GM21360 (cell line): ENCODE results near the gene TSC1.

Experiments
- ATAC-seq: cut with Tn5 transposase; IDR thresholded peaks from one replicate; pipeline ENCODE4 v1.9.1; 2021; ENCODE audit warnings: mild to moderate bottlenecking, moderate library complexity; ENCODE audit not compliant: unreplicated experiment

Gene TSC1

DNA sequence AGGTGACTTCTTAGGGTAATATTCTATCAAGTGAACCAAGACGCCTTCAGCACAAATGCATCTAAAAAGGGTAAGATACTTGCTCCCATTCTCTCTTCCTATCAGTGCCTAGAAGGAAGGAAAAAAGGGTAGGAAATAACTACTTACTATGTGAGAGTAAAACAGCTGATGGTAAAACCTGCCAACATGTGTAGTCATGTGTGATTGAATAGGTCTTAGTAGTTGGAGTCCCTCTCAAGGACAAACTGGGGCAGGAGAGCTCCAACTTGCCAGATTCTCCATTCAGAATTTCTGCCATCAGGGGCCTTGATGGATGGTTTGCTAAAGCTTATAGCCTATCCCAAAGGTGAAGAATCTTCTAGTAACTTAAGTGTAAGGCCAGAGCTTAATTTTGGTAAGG, 5.2 kb downstream of the TSC1 start:
- ATAC-seq: no peak

DNA sequence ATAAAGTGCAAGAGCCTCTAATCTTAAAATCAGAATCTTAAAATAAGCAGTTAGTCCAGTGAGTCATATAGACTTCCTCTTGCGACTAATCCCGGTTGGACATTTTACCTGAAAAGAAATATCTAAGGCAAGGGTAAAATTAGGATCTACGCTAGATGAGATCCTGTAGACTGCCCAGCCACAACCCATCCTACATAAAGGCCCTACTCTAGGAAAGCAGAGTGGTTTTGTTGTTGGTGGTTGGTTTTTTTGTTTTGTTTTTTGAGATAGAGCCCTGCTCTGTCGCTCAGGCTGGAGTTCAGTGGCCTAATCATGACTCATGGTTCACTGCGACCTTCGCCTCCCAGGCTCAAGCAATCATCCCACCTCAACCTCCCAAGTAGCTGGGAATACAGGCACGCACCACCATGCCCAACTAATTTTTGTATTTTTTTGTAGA, 6.9 kb downstream of the TSC1 start:
- ATAC-seq: no peak

DNA sequence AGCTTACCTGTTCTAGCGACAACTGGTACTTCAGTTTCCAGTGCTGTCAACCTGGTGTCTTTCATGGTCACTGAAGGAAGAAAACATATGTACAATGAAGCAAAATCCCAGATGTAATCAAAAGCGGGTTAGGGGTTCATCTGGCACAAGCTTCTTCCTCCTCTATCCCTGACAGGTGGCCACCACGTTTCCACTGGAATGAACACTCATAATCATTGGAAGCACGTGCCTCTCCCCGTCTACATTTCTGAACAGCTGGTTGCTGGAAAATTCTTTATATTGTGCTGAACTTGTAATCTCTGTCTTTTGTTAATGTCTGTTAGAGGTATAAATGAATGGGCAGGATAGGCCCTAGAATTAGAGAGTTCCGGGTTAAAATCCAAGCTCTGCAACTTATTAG, 9.4 kb downstream of the TSC1 start:
- no peak for ATAC-seq

DNA sequence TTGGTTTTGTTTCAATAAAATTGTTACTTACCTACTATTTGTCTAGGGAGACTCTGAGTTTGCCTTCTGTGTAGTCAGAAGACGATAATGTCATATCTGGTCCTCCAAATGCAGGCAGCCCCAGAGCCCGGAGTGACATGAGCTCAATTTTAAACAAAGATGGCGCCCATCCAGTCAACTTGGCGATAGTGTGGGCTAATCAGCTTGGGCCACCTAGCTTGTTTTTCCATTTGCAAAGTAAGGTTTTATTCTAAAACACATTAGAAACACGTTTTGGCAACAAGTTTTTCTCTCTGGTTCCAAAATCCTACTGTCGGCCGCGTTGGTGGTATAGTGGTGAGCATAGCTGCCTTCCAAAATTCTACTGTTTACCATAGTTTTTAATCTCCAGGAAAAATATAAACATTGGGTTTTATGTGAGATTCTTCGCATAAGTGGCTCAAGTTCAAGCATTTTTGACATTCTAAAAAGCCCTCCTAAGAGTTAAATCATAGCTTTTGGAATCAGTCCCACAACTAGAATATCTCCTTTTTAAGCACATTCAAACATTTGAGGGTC, 13.2 kb downstream of the TSC1 start:
- no peak for ATAC-seq

DNA sequence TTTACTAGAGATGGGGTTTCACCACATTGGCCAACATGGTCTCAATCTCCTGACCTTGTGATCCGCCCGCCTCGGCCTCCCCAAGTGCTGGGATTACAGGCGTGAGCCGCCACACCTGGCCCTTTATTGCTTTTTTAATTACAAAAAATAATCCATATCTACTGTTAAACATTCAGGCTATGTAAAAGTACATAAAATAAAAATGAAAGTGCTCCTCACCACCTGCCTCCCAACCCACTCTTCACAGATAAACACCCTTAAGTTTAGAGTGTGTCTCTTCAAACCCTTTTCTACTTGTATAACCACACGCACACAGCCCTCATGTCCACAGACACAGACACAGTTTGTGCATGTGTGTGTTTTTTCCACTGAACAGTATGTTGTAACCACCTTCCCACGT, 16.7 kb downstream of the TSC1 start:
- no peak for ATAC-seq

GRCh38 chr9:132923346-132923902, 21.0 kb downstream of the TSC1 start:
- ATAC-seq: no peak

DNA sequence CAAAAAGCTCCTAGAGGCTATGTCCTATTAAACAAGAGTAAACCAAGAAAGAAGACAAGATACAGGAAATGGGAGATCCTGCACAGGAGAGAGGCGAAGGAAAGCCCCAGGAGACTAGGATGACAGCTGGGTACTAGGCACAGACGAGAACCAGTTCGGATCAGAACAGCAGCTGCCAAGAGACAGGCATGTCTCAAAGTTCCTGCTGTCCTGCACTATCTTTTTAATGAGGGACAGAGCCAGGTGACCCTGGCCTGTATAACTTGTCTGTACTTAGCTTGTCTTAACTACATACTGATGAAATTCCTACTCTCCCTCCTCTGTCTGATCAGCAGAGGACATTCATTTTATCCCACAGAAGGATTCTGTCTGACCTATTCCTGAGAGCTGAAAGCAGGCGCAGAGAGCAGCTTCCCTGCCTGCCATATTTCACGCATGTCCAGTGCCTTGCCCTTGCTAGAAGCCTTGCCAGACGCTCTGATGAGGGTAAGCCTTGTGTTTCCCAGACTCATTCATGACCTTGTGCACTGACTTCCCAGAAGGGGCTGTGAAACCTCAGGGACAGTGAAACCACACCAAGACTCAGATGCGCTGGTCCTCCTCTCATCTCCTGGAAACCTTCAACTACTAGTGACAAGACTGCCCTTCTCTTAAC, 24.7 kb downstream of the TSC1 start:
- no peak for ATAC-seq

DNA sequence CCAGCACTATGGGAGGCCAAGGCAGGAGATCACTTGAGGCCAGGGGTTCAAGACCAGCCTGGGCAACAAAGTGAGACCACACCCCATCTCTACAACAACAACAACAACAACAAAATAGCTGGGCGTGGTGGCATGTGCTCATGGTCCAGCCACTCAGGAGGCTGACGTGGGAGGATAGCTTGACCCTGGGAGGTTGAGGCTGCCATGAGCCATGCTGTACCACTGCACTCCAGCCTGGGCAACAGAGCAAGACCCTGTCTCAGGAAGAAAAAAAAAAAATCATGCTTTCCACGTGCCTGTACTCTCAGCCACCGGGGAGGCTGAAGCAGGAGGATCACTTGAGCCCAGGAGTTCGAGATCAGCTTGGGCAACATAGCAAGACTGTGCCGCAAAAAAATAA, 29.5 kb downstream of the TSC1 start:
- no peak for ATAC-seq

DNA sequence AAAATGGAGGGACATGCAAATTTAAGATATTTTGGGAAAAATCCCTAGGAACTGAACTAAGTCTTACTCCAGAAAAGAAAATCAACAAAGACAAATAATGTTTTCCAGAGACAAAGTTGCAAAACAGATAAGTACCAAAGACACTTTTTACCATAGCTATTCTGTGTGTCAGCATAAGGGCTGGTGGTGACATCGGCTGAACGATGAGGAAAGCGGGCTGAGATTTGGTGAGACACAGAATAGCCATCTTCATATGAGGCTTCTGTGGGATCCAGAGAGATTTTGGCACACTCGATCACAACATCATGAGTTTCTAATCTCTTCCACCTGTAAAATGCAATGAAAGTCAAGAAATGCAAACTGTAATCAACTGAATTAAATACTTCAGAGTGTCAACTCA, 32.3 kb downstream of the TSC1 start:
- no peak for ATAC-seq

DNA sequence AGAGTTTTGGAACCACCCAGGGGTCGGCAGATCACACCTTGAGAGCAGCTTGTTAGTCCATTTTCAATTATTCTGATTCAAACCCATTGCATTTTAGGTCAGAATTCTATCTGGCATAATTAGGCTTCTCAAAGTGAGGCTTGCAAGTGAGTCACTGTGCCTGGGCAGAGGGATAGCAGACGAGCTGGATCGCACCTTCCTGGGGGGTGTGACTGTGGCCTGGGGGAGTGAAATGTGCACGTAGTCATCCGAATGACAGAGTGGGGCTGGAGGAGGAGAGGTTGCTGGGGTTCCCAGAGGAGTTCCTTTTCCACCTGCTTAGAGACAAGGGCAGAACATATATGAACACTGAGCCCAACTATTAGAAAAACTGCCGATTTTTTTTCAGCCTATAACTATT, 34.0 kb downstream of the TSC1 start:
- no peak for ATAC-seq

GRCh38 chr9:132909311-132909710, 35.1 kb downstream of the TSC1 start:
- no peak for ATAC-seq

DNA sequence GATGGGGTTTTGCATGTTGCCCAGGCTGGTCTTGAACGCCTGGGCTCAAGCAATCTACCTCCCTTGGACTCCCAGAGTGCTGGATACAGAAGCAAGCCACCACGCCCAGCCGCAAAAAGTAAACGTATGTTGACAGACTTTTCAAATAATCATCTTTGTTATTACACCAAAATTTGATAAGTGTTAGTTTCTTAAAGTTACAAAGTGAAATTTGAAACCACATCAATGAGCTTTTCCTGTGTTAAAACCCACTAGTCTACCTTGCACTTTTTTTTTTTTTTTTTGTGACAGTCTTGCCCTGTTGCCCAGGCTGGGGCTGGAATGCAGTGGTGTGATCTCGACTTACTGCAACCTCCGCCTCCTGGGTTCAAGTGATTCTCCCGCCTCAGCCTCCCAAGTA, 35.8 kb downstream of the TSC1 start:
- no peak for ATAC-seq

DNA sequence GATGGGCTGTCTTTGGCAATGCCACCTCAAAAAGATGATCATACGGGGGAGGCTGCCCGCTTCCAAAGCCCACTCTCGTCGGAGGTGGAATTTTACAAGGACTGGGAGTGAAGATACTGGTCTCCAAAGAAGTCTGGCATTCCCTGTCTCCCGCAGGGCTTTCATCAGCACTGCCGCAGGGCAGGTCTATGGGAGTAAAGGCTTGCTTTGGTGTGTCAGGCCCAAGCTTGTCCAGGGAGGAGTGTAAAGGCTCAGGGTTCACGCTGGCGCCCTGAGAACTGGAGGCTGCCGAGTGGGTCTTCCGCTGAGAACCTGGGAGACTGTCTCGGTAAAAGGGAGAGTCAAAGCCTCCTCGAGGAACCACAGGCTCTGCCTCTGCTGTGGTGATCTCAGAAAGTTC, 38.7 kb downstream of the TSC1 start:
- no peak for ATAC-seq

GRCh38 chr9:132903574-132904492, 40.6 kb downstream of the TSC1 start:
- ATAC-seq: no peak

DNA sequence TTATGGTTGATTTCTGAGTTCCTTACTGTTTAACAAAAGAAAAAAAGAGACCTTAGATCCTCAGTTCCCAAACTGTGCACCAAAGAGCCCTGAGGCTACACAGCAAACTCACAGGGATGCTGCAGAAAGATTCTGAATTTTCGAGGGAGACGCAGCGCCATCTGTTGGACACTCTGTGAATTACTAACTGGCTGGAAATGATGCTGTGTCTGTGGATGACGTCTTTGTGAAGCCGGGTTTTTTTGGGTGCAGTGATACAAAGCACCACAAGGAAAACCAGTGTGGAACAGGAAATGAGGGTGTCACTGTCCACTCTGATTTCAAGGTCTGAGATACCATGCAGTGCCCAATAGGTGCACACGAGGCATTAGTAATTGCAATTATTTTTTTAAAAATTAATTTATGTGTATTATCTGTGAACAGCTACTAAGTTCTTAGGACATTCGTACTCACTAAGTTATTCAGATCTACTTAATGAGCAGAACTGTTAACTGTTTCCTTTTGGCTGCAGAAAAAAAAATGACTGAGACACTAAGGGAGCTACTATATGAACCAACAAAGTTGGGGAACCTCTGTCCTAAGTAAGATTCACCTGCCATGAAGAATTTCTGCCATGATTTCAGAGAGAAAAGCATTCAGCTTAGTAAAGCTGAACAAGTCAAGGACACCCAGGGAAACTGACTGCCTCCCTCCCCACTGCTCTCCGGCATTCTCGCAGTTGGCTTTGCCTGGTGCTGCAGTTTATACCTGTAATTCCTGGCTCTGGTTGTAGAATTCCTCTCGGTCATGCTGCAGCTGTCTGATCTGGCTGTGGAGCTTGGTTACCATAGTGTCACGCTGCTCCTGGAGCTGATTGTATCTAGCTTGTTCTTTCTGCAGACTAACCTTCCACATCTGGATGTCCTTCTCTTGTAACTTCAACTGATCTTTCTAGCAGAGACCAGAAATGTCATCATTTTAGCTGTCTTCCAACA, 42.3 kb downstream of the TSC1 start:
- ATAC-seq: no peak

DNA sequence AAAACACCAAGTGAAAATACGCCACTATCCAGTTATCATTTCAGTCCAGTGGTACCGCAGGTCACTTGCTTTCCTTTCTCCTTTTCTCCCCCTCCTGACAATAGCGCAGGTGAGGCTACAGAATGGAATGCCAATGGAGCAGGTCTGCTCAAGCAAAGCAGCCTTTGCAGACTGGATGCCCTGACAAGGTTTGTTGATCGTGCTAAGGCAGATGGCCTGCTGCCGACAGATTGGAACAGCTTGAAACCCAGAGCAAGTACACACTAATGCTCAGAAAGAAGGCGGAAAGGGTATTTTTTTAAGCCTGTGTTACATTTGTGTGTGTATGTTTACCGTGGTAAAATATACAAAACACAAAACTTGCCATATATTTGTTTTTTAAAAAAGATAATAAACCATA, 46.4 kb downstream of the TSC1 start:
- ATAC-seq: no peak

- no peak for ATAC-seq
These were observed 47.5 kb downstream of the TSC1 start for GRCh38 chr9:132896906-132897305.

GRCh38 chr9:132896264-132896663, 48.2 kb downstream of the TSC1 start:
- ATAC-seq: no peak

DNA sequence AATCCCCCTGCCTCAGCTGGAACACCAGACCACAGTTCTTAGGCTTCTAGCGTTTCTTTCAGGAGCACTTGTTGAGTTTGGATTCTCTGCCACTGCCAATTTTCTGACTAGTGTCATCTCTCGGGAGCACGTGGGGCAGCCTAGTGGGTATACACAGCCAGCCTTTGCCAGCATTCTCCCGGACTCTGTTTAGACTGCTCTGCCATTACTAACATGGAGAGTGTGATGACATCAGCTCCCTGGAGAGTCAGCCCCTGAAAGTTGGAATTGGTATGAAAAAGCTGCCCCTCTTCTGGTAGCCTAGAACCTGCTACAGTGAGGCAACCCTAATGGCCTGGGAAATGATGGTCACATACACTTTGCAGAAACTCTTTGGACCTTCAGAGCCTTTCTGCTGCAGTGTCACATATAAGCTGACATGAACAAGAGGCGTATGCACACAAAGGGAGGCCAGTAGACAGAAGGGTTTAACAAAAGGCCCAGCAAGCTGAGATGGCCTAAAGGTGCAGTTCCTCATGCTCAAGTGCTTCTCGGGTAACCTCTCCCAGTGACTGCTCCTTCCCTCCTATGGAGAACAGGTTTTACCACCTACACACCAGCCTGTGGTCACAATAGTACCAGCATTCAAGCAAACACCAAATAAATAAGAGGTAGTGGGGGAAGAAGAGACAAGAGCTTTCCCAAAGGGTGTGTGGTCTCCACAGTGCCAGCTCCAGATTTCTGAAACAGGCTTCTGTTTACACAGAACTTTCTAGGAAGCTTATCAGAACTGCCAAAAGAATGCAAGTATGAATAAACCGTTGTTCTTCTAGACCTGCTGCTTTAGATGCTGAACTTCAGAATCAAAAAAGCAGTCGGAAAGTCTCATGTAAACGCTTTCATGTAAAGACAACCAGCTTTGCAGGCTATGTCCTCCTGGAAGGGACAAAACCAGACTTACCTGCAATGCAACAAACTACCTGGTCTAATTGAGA, 49.3 kb downstream of the TSC1 start:
- ATAC-seq: no peak
